Measurements from ENCODE around the gene LIMS1. TPM values are rescaled to one million over a fixed set of nuclear protein-coding genes. Genes with fewer than 3 reads are reported as not detected.

Gene LIMS1
- total RNA-seq, 2 donors from 2014 or later: 141 to 233 TPM

Other genes starting within 250 kb of the LIMS1 start
- not detected for gene SULT1C2, start 245.6 kb upstream of the LIMS1 start, total RNA-seq
- under 1 TPM in 1 of 2 donors, not detected in 1; 0.31 TPM for gene SULT1C4, start 156.5 kb upstream of the LIMS1 start, total RNA-seq
- 100 to 1,000 TPM in 1 of 2 donors, 10 to 100 TPM in 1; 81.3 to 105 TPM for gene GCC2, start 85.3 kb upstream of the LIMS1 start, total RNA-seq
- gene RANBP2, start 185.0 kb downstream of the LIMS1 start, total RNA-seq: 100 to 1,000 TPM; 137 to 140 TPM